Measurements from ENCODE around the gene TST. TPM values are rescaled to one million over a fixed set of nuclear protein-coding genes. Genes with fewer than 3 reads are reported as not detected.

Gene TST
- total RNA-seq, 1 donor from 2014 or later, result 39.0 TPM

- no peaks in the 10 kb centered on the region for H3K27me3 Mint-ChIP-seq (ENCODE audit: unreplicated experiment)
- no peak for TF ChIP-seq CTCF (IDR thresholded peaks at IDR 0.05; ENCODE audit: unreplicated experiment)
- no peak overlapping the region for H3K4me3 Mint-ChIP-seq (ENCODE audit: unreplicated experiment)
- H3K36me3 Mint-ChIP-seq (ENCODE audit: low read depth, unreplicated experiment), result no peaks in the 10 kb centered on the region
- no peaks in the 10 kb centered on the region for H3K4me1 Mint-ChIP-seq (ENCODE audit: unreplicated experiment)
- H3K9me3 Mint-ChIP-seq (ENCODE audit: unreplicated experiment), result no peaks in the 10 kb centered on the region
- no peak overlapping the region for H3K27ac Mint-ChIP-seq (ENCODE audit: unreplicated experiment)
- no peak for DNase-seq (ENCODE audit: low spot score)
Measured at GRCh38 chr22:36971341-36972125, 47.7 kb downstream of the TST start.

- H3K4me3 Mint-ChIP-seq (ENCODE audit: unreplicated experiment), result no peak overlapping the region
- H3K27me3 Mint-ChIP-seq (ENCODE audit: unreplicated experiment), result no peaks in the 10 kb centered on the region
- H3K4me1 Mint-ChIP-seq (ENCODE audit: unreplicated experiment), result no peaks in the 10 kb centered on the region
- no peak overlapping the region for H3K27ac Mint-ChIP-seq (ENCODE audit: unreplicated experiment)
- no peaks in the 10 kb centered on the region for H3K36me3 Mint-ChIP-seq (ENCODE audit: low read depth, unreplicated experiment)
- no peaks in the 10 kb centered on the region for H3K9me3 Mint-ChIP-seq (ENCODE audit: unreplicated experiment)
- no peak for TF ChIP-seq CTCF (IDR thresholded peaks at IDR 0.05; ENCODE audit: unreplicated experiment)
- no peak for DNase-seq (ENCODE audit: low spot score)
Measured at GRCh38 chr22:36968249-36968964, 50.8 kb downstream of the TST start.

GRCh38 chr22:36966851-36967540 is 52.3 kb downstream of the TST start:
- Mint-ChIP-seq H3K4me1 (ENCODE audit: unreplicated experiment) (peaks cover 2% of the 10 kb centered on the region), H3K36me3 (ENCODE audit: low read depth, unreplicated experiment) (no peaks in the 10 kb centered on the region), H3K27me3 (ENCODE audit: unreplicated experiment) (no peaks in the 10 kb centered on the region), H3K9me3 (ENCODE audit: unreplicated experiment) (no peaks in the 10 kb centered on the region), H3K4me3 (ENCODE audit: unreplicated experiment) (no peak overlapping the region), H3K27ac (ENCODE audit: unreplicated experiment) (no peak overlapping the region)
- no peak for DNase-seq (ENCODE audit: low spot score)
- no peak for TF ChIP-seq CTCF (IDR thresholded peaks at IDR 0.05; ENCODE audit: unreplicated experiment)

DNA sequence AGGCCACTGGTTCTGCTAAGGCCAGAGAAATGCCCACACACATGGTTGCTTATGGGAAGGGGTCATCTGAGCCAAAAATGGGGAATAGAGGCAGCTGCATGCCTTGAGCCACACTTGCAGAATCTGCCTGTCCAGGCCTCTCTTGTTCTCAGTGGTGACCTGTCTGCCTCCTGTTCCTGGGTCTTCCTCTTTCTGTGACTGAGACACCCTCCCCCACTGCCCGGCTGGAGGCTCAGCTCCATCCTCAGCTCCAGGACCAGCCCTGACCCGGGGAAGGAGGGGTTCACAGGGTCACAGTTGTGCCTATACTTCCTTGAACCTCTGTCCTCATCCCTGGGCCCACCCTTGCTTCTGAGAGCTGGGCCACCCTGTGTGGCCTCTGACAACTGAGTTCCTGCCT is 53.6 kb downstream of the TST start:
- H3K9me3 Mint-ChIP-seq (ENCODE audit: unreplicated experiment), result no peaks in the 10 kb centered on the region
- TF ChIP-seq CTCF (IDR thresholded peaks at IDR 0.05; ENCODE audit: unreplicated experiment), result no peak
- DNase-seq (ENCODE audit: low spot score), result no peak
- H3K4me1 Mint-ChIP-seq (ENCODE audit: unreplicated experiment), result peaks cover 2% of the 10 kb centered on the region
- H3K27ac Mint-ChIP-seq (ENCODE audit: unreplicated experiment), result no peak overlapping the region
- no peaks in the 10 kb centered on the region for H3K27me3 Mint-ChIP-seq (ENCODE audit: unreplicated experiment)
- H3K36me3 Mint-ChIP-seq (ENCODE audit: low read depth, unreplicated experiment), result no peaks in the 10 kb centered on the region
- H3K4me3 Mint-ChIP-seq (ENCODE audit: unreplicated experiment), result no peak overlapping the region
